HepG2 (cell line): Measurements from ENCODE around the gene TAF11. TPM values are rescaled to one million over a fixed set of nuclear protein-coding genes. Genes with fewer than 3 reads are reported as not detected.
A peak's percentile ranks its signal among the peaks of the same experiment; 100 is the strongest.

ENCODE experiments used
- ATAC-seq: fragments of 200-7000 bp; cut with Tn5 transposase; 3 replicates; pipeline ENCODE4 v1.9.1; 2020; ENCODE audit warnings: mild to moderate bottlenecking, moderate library complexity
- Bru-seq: library from RNA; stranded (reverse); fragments of 400-500 nt; gene quantifications from one replicate; lab custom pipeline; 2021; lab: Mats Ljungman, UMichigan
- BruChase-seq, 2 experiments: library from RNA; stranded (reverse); fragments of 400-500 nt; gene quantifications; one replicate each; lab custom pipeline; 2021; lab: Mats Ljungman, UMichigan
- BruUV-seq: library from RNA; stranded (reverse); fragments of 400-500 nt; replicated peaks from 2 replicates; lab custom pipeline; 2021; lab: Mats Ljungman, UMichigan
- CTCF ChIA-PET: fragments of 300-600 bp; formaldehyde crosslinking; extraction: SDS; loops from one replicate; lab custom pipeline; 2021; ENCODE audit warnings: low total read pairs, inconsistent platforms, low intra/inter-chr PET ratio; lab: Yijun Ruan, JAX
- POLR2A ChIA-PET: fragments of 350-600 bp; sonication (Branson Sonifier 250); formaldehyde crosslinking; loops from one replicate; lab custom pipeline; 2020; ENCODE audit warnings: antibody characterized with exemption, inconsistent platforms; lab: Yijun Ruan, JAX
- DNase-seq: peaks from one replicate; pipeline ENCODE4 v3.0.0-alpha.2; 2015; ENCODE audit warnings: low spot score
- FAIRE-seq: peaks from 3 replicates; lab custom pipeline; 2011; peaks lifted over from hg19 to GRCh38; lab: Jason Lieb, UNC
- H2AFZ ChIP-seq: one replicate; pipeline ENCODE4 v1.6.1; 2011; ENCODE audit warnings: low read length, inconsistent platforms
- H3K27ac ChIP-seq: fragments of 300-600 bp; 3 replicates; pipeline ENCODE4 v1.8.0; 2011; ENCODE audit warnings: mixed run types, mild to moderate bottlenecking, mixed read lengths, low read length, inconsistent platforms; ENCODE audit not compliant: insufficient read depth; ENCODE audit errors: extremely low read length
- H3K27me3 ChIP-seq, 2 experiments: fragments of 200-600 bp in 1 of 2; 2 replicates in 1 of 2; 3 replicates in 1 of 2; pipeline versions ENCODE4 v1.6.0 to v1.8.0; 2011; ENCODE audit warnings: low read length in 2 of 2, mild to moderate bottlenecking in 2 of 2, moderate library complexity in 2 of 2, inconsistent platforms in 1 of 2; ENCODE audit not compliant: insufficient read depth in 2 of 2, control insufficient read depth in 1 of 2
- H3K36me3 ChIP-seq, 2 experiments: fragments of 200-600 bp in 1 of 2; replicated peaks in 1 of 2; 2 replicates in 1 of 2; 3 replicates in 1 of 2; pipeline versions ENCODE4 v1.5.1 to v1.8.0; 2011; ENCODE audit warnings: low read length in 2 of 2, inconsistent platforms in 1 of 2; ENCODE audit not compliant: insufficient read depth in 2 of 2, control insufficient read depth in 1 of 2
- H3K4me1 ChIP-seq: 2 replicates; pipeline ENCODE4 v1.5.1; 2012; ENCODE audit warnings: low read length, inconsistent platforms; ENCODE audit not compliant: insufficient read depth
- H3K4me2 ChIP-seq: 2 replicates; pipeline ENCODE4 v1.6.0; 2011; ENCODE audit warnings: low read depth, low read length, inconsistent platforms
- H3K4me3 ChIP-seq, 3 experiments: fragments of 200-600 bp in 1 of 3; sonication (generic), shearing (Covaris generic) in 1 of 3; replicated peaks in 1 of 3; 2 replicates each; pipeline ENCODE4 v1.5.1; 2011 to 2016; ENCODE audit warnings: low read length in 3 of 3, inconsistent platforms in 2 of 3, low read depth in 2 of 3, mild to moderate bottlenecking in 2 of 3, control low read depth in 1 of 3, mixed read lengths in 1 of 3; ENCODE audit not compliant: insufficient read depth in 1 of 3
- H3K79me2 ChIP-seq: one replicate; pipeline ENCODE4 v1.6.1; 2011; ENCODE audit warnings: low read length, inconsistent platforms; ENCODE audit not compliant: insufficient read depth
- H3K9ac ChIP-seq: 2 replicates; pipeline ENCODE4 v1.6.0; 2011; ENCODE audit warnings: mild to moderate bottlenecking, low read depth, low read length, inconsistent platforms; ENCODE audit not compliant: insufficient read depth
- H3K9me3 ChIP-seq: 2 replicates; pipeline ENCODE4 v1.5.1; 2012; ENCODE audit warnings: mild to moderate bottlenecking, low read length
- H4K20me1 ChIP-seq: 2 replicates; pipeline ENCODE4 v1.6.0; 2011; ENCODE audit warnings: inconsistent platforms, mild to moderate bottlenecking, low read length, moderate library complexity; ENCODE audit not compliant: insufficient read depth
- ASH2L ChIP-seq: fragments of 300-600, 200-600 bp; sonication (generic); IDR thresholded peaks from 2 replicates; pipeline ENCODE4 v1.7.0; 2017; ENCODE audit warnings: low read depth, mild to moderate bottlenecking, moderate library complexity, mixed read lengths, low read length; ENCODE audit not compliant: insufficient read length
- DNMT3B ChIP-seq: conservative IDR thresholded peaks from 2 replicates; pipeline ENCODE4 v1.6.1; 2016; ENCODE audit warnings: missing biosample characterization, control low read depth
- ELF1 ChIP-seq: sonication (generic); formaldehyde crosslinking; IDR thresholded peaks from 2 replicates; pipeline ENCODE4 v1.4.0; 2020; ENCODE audit warnings: missing genetic modification reagents
- HDAC1 ChIP-seq: sonication (generic); formaldehyde crosslinking; IDR thresholded peaks from 2 replicates; pipeline ENCODE4 v1.5.1; 2020; ENCODE audit warnings: mild to moderate bottlenecking, missing genetic modification reagents
- REL ChIP-seq: sonication (generic); formaldehyde crosslinking; conservative IDR thresholded peaks from 2 replicates; pipeline ENCODE4 v1.8.0; 2022; ENCODE audit warnings: mild to moderate bottlenecking, missing genetic modification reagents, moderate library complexity
- RFXAP ChIP-seq: sonication (generic); formaldehyde crosslinking; IDR thresholded peaks from 2 replicates; pipeline ENCODE4 v1.4.0; 2020; ENCODE audit warnings: missing genetic modification reagents, borderline replicate concordance
- TAF1 ChIP-seq: sonication (generic); formaldehyde crosslinking; IDR thresholded peaks from 2 replicates; pipeline ENCODE4 v1.4.0; 2020; ENCODE audit warnings: missing genetic modification reagents
- TBP ChIP-seq: sonication (generic); formaldehyde crosslinking; IDR thresholded peaks from 2 replicates; pipeline ENCODE4 v1.5.0; 2020; ENCODE audit warnings: missing genetic modification reagents
- ZNF549 ChIP-seq: sonication (generic); formaldehyde crosslinking; IDR thresholded peaks from 2 replicates; pipeline ENCODE4 v1.5.0; 2020; ENCODE audit warnings: missing genetic modification reagents
- ZNF557 ChIP-seq: sonication (generic); formaldehyde crosslinking; IDR thresholded peaks from 2 replicates; pipeline ENCODE4 v1.4.0; 2020; ENCODE audit warnings: missing genetic modification reagents
- WGBS: methylation state at CpG from one replicate; pipeline ENCODE4 v1.1.6; 2017; ENCODE audit warnings: low lambda C conversion rate; 5-methylcytosine and 5-hydroxymethylcytosine counted together
- in situ Hi-C: cut with HindIII; loops from 2 replicates; pipeline ENCODE4 v1.10.0; 2017; ENCODE audit warnings: low pct_unique_long_range_greater_than_20kb; ENCODE audit not compliant: extremely low pct_ligation_motif_present
- intact Hi-C: fragments of 100-400 bp; cut with micrococcal nuclease; formaldehyde crosslinking; loops from one replicate; pipeline ENCODE4 v1.10.0; 2022; ENCODE audit not compliant: unreplicated experiment
- long read RNA-seq, 2 experiments: library from RNA in 1 of 2; library from polyadenylated mRNA in 1 of 2; stranded (forward) in 1 of 2; unstranded in 1 of 2; transcript quantifications; one replicate each; pipeline ENCODE4 v2.0.0, GENCODE V29; 2019 to 2022
- polyA minus RNA-seq, 3 experiments: library from RNA; depleted of rRNA, polyadenylated mRNA; stranded (reverse); fragments of >200 nt; gene quantifications; 2 replicates each; pipeline ENCODE4 v1.2.3, GENCODE V29; 2011; ENCODE audit warnings: low replicate concordance in 1 of 3
- polyA plus RNA-seq, 8 experiments: library from polyadenylated mRNA; depleted of rRNA in 3 of 8; stranded (reverse) in 7 of 8; unstranded in 1 of 8; fragments of >200 nt; fragmentation: Illumina TruSeq in 4 of 8; extraction: Trizol in 4 of 8; gene quantifications; 2 replicates each; pipeline versions ENCODE4 v1.2.1 to v1.2.3, GENCODE V29; 2011 to 2016; ENCODE audit warnings: low read depth in 4 of 8, missing spikeins in 1 of 8, mixed read lengths in 1 of 8; ENCODE audit not compliant: insufficient read depth in 1 of 8
- total RNA-seq, 5 experiments: library from RNA; depleted of rRNA; stranded (reverse); fragments of >200 nt; fragmentation: Illumina TruSeq; extraction: Trizol; gene quantifications; 2 replicates each; pipeline ENCODE4 v1.2.3, GENCODE V29; 2016; ENCODE audit warnings: low read depth in 1 of 5
- TF ChIP-seq, protein P1 (sequence below): sonication (generic); formaldehyde crosslinking; conservative IDR thresholded peaks from 2 replicates; pipeline ENCODE4 v1.5.0; 2020; ENCODE audit warnings: missing genetic modification reagents
- TF ChIP-seq, protein P2 (sequence below): fragments of 450-650 bp; IDR thresholded peaks from 2 replicates; pipeline ENCODE4 v1.6.1; 2016
- TF ChIP-seq, protein P3 (sequence below): sonication (generic); formaldehyde crosslinking; IDR thresholded peaks from 2 replicates; pipeline ENCODE4 v1.5.0; 2020; ENCODE audit warnings: missing genetic modification reagents

TAF11 gene, protein sequence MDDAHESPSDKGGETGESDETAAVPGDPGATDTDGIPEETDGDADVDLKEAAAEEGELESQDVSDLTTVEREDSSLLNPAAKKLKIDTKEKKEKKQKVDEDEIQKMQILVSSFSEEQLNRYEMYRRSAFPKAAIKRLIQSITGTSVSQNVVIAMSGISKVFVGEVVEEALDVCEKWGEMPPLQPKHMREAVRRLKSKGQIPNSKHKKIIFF
- total RNA-seq (2016; rRNA removed; fragmentation: Illumina TruSeq; extraction: Trizol) (73.6 and 94.9 TPM in 2 replicates), polyA plus RNA-seq (2011; rRNA removed) (29.5 and 35.4 TPM in 2 replicates), polyA minus RNA-seq (2011; rRNA and poly(A)+ RNA removed; ENCODE audit: low replicate concordance) (10.4 and 14.8 TPM in 2 replicates), Bru-seq, nascent RNA (percentile 82 among the genes with signal in this experiment), BruChase-seq, experiment 1, labeled RNA remaining after a 6-hour chase (percentile 87 among the genes with signal in this experiment), BruChase-seq, experiment 2, labeled RNA remaining after a 2-hour chase (percentile 88 among the genes with signal in this experiment)
- total RNA-seq (2016; cell fraction: cytosol; rRNA removed; fragmentation: Illumina TruSeq; extraction: Trizol; ENCODE audit: low read depth): 15.2 and 17.0 TPM in 2 replicates
- 76.1 and 101 TPM in 2 replicates for total RNA-seq (2016; cell fraction: insoluble cytoplasmic fraction; rRNA removed; fragmentation: Illumina TruSeq; extraction: Trizol)
- 48.5 and 59.3 TPM in 2 replicates for total RNA-seq (2016; cell fraction: membrane; rRNA removed; fragmentation: Illumina TruSeq; extraction: Trizol)
- 26.5 and 29.8 TPM in 2 replicates for total RNA-seq (2016; cell fraction: nucleus; rRNA removed; fragmentation: Illumina TruSeq; extraction: Trizol)
- 19.6 and 30.9 TPM in 2 replicates for polyA plus RNA-seq (2011; cell fraction: cytosol; rRNA removed)
- 15.0 and 19.9 TPM in 2 replicates for polyA plus RNA-seq (2011; cell fraction: nucleus; rRNA removed)
- polyA plus RNA-seq (2012): 25.1 and 34.4 TPM in 2 replicates
- polyA plus RNA-seq (2016; cell fraction: cytosol; fragmentation: Illumina TruSeq; extraction: Trizol; ENCODE audit: low read depth): 17.3 and 17.5 TPM in 2 replicates
- 93.7 and 105 TPM in 2 replicates for polyA plus RNA-seq (2016; cell fraction: insoluble cytoplasmic fraction; fragmentation: Illumina TruSeq; extraction: Trizol; ENCODE audit: low read depth)
- polyA plus RNA-seq (2016; cell fraction: membrane; fragmentation: Illumina TruSeq; extraction: Trizol; ENCODE audit: low read depth): 40.2 and 43.7 TPM in 2 replicates
- 53.1 and 56.0 TPM in 2 replicates for polyA plus RNA-seq (2016; cell fraction: nucleus; fragmentation: Illumina TruSeq; extraction: Trizol; ENCODE audit: insufficient read depth, low read depth)
- 9.6 and 10.0 TPM in 2 replicates for polyA minus RNA-seq (2011; cell fraction: cytosol; rRNA and poly(A)+ RNA removed)
- 11.2 and 13.4 TPM in 2 replicates for polyA minus RNA-seq (2011; cell fraction: nucleus; rRNA and poly(A)+ RNA removed)
- long read RNA-seq, experiment 1, transcript TAF11-201 (5 exons, 1,580 nt): major isoform, 51 of 77 reads
- long read RNA-seq, experiment 1, partial matches to known transcripts: 26 of 77 reads
- long read RNA-seq, experiment 1, other reads (novel, unspliced or antisense): 0 of 77 reads
- long read RNA-seq, experiment 2, transcript TAF11-201 (5 exons, 1,580 nt): major isoform, 51 of 66 reads
- long read RNA-seq, experiment 2, partial matches to known transcripts: 5 of 66 reads
- long read RNA-seq, experiment 2, other reads (novel, unspliced or antisense): 9 of 66 reads

DNA sequence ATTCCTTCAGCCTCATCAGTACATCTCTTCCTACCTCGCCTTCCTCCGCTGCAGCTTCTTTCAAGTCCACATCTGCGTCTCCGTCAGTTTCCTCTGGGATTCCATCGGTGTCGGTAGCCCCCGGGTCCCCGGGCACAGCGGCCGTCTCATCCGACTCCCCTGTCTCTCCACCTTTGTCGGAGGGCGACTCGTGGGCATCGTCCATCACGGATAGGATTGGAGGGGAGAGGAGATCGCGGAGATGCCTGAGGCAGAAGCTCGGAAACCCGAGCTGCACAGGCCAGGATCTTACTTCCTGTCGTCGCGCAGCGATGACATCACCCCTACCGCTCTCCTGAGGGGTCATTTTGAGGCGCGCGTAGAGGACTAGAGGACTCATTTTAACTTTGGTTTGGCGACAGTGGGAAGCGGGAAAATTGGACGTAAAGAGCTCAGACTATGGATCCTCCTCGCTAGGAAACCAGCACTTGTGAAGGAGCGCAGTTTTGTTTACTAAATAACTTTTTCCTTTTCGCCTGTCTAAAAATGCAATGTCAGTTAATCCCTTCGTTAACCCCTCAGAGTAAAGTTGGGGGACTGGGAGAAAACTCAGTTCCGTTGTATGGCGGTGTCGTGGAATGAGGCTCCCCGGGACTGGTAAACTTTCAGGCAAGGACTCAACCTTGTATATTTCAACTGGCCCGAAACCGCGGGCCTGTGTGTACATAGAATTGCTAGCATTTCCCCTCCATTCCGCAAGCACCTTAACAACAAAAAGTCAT, at the start of gene TAF11:
TAF11 (minus strand) TSS at position 290 of the 761 bp plus-strand sequence; CDS start at position 205, 85 bp downstream.
- FAIRE-seq: peak; percentile 88
- TF ChIP-seq ZNF557 (CRISPR knock-in tag) (0 out of 2 replicates have a peak, but pooled peaks have one; percentile 8), ASH2L (peak; percentile 97), DNMT3B (CRISPR knock-in tag) (no peak), REL (CRISPR knock-in tag) (peak; percentile 86; the same call in 1 of the 2 replicates), HDAC1 (peak; percentile 99), ELF1 (CRISPR knock-in tag) (peak; percentile 99), TBP (no peak), ZNF549 (CRISPR knock-in tag) (no peak), TAF1 (CRISPR knock-in tag) (peak; percentile 84), RFXAP (CRISPR knock-in tag) (peak; percentile 69)
- TF ChIP-seq, protein P1, sequence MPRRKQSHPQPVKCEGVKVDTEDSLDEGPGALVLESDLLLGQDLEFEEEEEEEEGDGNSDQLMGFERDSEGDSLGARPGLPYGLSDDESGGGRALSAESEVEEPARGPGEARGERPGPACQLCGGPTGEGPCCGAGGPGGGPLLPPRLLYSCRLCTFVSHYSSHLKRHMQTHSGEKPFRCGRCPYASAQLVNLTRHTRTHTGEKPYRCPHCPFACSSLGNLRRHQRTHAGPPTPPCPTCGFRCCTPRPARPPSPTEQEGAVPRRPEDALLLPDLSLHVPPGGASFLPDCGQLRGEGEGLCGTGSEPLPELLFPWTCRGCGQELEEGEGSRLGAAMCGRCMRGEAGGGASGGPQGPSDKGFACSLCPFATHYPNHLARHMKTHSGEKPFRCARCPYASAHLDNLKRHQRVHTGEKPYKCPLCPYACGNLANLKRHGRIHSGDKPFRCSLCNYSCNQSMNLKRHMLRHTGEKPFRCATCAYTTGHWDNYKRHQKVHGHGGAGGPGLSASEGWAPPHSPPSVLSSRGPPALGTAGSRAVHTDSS (CRISPR knock-in tag): peak; percentile 47; the same call in 1 of the 2 replicates
- TF ChIP-seq, protein P2, sequence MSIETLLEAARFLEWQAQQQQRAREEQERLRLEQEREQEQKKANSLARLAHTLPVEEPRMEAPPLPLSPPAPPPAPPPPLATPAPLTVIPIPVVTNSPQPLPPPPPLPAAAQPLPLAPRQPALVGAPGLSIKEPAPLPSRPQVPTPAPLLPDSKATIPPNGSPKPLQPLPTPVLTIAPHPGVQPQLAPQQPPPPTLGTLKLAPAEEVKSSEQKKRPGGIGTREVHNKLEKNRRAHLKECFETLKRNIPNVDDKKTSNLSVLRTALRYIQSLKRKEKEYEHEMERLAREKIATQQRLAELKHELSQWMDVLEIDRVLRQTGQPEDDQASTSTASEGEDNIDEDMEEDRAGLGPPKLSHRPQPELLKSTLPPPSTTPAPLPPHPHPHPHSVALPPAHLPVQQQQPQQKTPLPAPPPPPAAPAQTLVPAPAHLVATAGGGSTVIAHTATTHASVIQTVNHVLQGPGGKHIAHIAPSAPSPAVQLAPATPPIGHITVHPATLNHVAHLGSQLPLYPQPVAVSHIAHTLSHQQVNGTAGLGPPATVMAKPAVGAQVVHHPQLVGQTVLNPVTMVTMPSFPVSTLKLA: peak; percentile 38
- TF ChIP-seq, protein P3, sequence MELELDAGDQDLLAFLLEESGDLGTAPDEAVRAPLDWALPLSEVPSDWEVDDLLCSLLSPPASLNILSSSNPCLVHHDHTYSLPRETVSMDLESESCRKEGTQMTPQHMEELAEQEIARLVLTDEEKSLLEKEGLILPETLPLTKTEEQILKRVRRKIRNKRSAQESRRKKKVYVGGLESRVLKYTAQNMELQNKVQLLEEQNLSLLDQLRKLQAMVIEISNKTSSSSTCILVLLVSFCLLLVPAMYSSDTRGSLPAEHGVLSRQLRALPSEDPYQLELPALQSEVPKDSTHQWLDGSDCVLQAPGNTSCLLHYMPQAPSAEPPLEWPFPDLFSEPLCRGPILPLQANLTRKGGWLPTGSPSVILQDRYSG (CRISPR knock-in tag): no peak

More for the DNA sequence above, at the start of gene TAF11:
- TSS peak; percentile 96 for BruUV-seq
- no peaks in the 10 kb centered on the region for H4K20me1 ChIP-seq
- H3K79me2 ChIP-seq: peaks cover 65% of the 10 kb centered on the region
- ATAC-seq (peak; percentile 91), DNase-seq (peak; percentile 96)
- H3K27me3 ChIP-seq: no peaks in the 10 kb centered on the region; a peak in 1 of 5 replicates
- peaks cover 0 to 3% of the 10 kb centered on the region in 2 experiments; a peak in 1 of 5 replicates for H3K36me3 ChIP-seq
- peak within 1 kb of the TSS; percentile 84 for H3K27ac ChIP-seq
- POLR2A ChIA-PET: interaction anchor here (0.7 to 2.7 kb wide), 17 partner anchors 9 to 371 kb away, joined by 3 to 19 read pairs (median 4); partner anchors contain the start of genes BLTP3A, ILRUN, SNRPC and ZNF76
- intact Hi-C loops (loop anchor here (2.0 to 5.0 kb wide), 2 partner anchors 65 to 96 kb away; partner anchors contain the start of gene BLTP3A), in situ Hi-C loops (no loop called here)
- under 1% methylated on average over 42 of the region's 43 CpGs for WGBS
- peak within 1 kb of the TSS; percentile 83 for H3K4me2 ChIP-seq
- H3K4me3 ChIP-seq: peak within 1 kb of the TSS; percentile 92 to 97 (median 94)
- peak within 1 kb of the TSS; percentile 74 for H2AFZ ChIP-seq
- peak within 1 kb of the TSS; percentile 88 for H3K9ac ChIP-seq
- CTCF ChIA-PET: no interaction called here
- peaks cover 50% of the 10 kb centered on the region for H3K4me1 ChIP-seq
- H3K9me3 ChIP-seq: no peaks in the 10 kb centered on the region
